IPS-18c (cell line): ENCODE measurements around the gene ABHD3.
"Not testable (repeated sequence)": the region's sequence is repeated elsewhere in the genome, so short reads cannot be mapped to it uniquely, and the experiment has no call there.

Source experiments
- H3K4me3 ChIP-seq: 2 replicates; pipeline ENCODE4 v1.7.0; 2013; ENCODE audit warnings: low read depth, mild to moderate bottlenecking, low read length, moderate library complexity; ENCODE audit not compliant: insufficient read depth
- H3K9me3 ChIP-seq: one replicate; pipeline ENCODE4 v1.6.1; 2013; ENCODE audit warnings: mild to moderate bottlenecking, low read length, moderate library complexity; ENCODE audit not compliant: control insufficient read depth, insufficient read depth

Gene ABHD3

GRCh38 chr18:21672521-21673267 lies 31.9 kb downstream of the ABHD3 start:
- H3K4me3 ChIP-seq = no peak overlapping the region
- no peaks in the 10 kb centered on the region for H3K9me3 ChIP-seq

DNA sequence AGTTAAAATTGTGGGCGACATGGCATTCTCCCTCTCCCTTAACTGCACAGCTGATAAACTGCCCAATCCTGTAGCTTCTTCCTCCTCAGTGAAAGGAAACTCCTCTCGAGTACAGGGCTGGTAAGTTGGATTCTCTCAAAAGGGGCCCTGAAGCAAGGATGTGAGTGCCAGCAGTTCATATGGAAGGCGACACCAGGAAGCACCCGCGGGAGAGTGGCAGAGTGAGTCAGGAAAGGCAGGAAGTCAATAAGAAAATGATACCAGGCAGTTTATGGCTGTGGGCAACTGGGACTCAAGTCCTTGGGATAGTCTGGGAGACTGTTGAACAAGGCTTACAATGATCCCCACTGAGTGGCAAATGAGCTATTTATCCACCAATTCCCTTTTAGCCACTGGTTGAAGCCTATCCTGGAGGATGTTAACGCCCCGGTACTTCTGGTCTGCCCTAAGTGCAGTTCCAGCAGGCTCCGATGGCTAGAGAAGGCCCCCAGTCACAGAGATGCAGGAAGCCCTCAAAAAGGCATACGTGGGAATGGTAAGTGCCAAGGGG lies 34.8 kb downstream of the ABHD3 start:
- no peaks in the 10 kb centered on the region for H3K9me3 ChIP-seq

GRCh38 chr18:21664069-21664468 lies 40.5 kb downstream of the ABHD3 start:
- no peaks in the 10 kb centered on the region for H3K9me3 ChIP-seq
- no peak overlapping the region for H3K4me3 ChIP-seq

More for the DNA sequence above, 34.8 kb downstream of the ABHD3 start:
- H3K4me3 ChIP-seq = no peak overlapping the region

DNA sequence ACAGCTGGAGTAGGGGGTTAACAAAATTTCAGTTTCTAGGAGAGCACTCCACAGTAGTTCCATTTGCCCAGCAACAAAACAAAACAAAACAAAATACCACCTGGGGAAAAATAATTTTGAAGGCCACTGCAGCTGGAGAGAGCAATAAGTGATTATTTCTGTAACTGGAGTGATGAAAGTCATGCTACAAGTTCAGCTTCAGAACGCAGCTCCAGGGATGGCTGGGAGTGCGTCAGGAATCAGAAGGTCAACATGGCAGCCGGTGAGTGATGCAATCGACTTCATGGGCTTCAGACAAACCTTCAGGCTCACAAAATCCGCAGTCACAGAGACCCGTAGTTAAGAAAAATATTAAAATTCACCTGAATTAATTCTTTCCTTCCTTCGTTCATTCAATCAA lies 41.0 kb downstream of the ABHD3 start:
- no peaks in the 10 kb centered on the region for H3K9me3 ChIP-seq
- no peak overlapping the region for H3K4me3 ChIP-seq

DNA sequence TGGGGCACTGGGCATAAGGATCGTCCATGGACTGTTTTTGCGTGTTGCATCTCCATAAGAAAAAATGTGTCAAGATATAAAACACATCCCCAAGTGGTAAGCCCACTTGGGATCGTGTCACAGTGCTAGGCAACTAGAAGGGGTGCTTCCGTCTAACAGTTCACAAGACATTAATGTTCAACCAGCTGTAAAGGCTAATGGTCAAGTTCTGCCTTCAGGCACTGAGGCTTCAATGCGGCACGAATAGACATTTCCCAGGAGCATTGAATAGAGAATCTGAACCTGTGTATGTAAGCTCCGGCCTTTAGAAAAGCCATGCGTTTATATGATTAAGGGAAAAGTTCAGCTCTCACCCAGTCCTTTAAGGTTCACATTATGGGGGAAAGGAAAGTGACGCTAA lies 42.0 kb downstream of the ABHD3 start:
- Histone ChIP-seq H3K4me3 (no peak overlapping the region), H3K9me3 (no peaks in the 10 kb centered on the region)

DNA sequence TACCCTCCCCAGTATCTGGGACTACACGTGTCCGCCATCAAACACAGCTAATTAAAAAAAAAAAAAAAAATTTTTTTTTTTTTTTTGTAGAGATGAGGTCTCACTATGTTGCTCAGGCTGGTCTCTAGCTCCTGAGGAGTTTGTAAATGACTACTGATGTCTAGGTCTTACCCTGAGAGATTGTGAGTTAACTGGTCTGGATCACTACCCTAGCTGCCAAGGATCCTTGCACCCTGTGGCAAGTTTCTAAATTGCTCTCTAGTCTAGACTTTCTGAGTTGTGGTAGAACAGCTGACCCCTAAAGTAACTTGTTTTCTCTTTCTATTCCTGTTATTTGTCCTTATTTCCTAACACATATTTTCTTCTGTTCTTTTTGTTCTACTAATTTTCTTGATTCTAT lies 44.5 kb downstream of the ABHD3 start:
- Histone ChIP-seq H3K4me3 (no peak overlapping the region), H3K9me3 (no peaks in the 10 kb centered on the region)

GRCh38 chr18:21656402-21656801 lies 48.2 kb downstream of the ABHD3 start:
- Histone ChIP-seq H3K4me3 (no peak overlapping the region), H3K9me3 (no peaks in the 10 kb centered on the region)

GRCh38 chr18:21653361-21653760 lies 51.2 kb downstream of the ABHD3 start:
- Histone ChIP-seq H3K9me3 (no peaks in the 10 kb centered on the region), H3K4me3 (no peak overlapping the region)

GRCh38 chr18:21652073-21652472 lies 52.5 kb downstream of the ABHD3 start:
- no peaks in the 10 kb centered on the region for H3K9me3 ChIP-seq
- H3K4me3 ChIP-seq = no peak overlapping the region

- no peaks in the 10 kb centered on the region for H3K9me3 ChIP-seq
- no peak overlapping the region for H3K4me3 ChIP-seq
Observed at GRCh38 chr18:21650311-21650710, 54.3 kb downstream of the ABHD3 start.

- not testable (repeated sequence) for H3K9me3 ChIP-seq, H3K4me3 ChIP-seq
Observed at GRCh38 chr18:21640375-21640774, 64.2 kb downstream of the ABHD3 start.

DNA sequence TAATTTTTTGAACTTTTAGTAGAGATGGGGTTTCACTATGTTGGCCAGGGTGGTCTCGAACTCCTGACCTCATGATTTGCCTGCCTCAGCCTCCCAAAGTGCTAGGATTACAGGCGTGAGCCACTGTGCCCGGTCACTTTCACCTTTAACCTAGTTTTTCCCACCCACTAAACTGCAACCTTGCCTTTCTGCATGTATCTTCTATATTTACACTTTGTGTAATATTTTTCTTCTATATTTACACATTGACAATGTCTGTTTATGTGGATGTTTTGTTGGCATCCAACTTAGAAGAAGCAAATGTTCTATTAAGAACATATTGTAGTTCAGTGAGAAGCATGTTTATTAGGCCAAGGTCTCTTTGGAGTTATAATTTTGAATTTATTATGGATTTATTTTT lies 65.8 kb downstream of the ABHD3 start:
- Histone ChIP-seq H3K9me3 (no peaks in the 10 kb centered on the region), H3K4me3 (no peak overlapping the region)

DNA sequence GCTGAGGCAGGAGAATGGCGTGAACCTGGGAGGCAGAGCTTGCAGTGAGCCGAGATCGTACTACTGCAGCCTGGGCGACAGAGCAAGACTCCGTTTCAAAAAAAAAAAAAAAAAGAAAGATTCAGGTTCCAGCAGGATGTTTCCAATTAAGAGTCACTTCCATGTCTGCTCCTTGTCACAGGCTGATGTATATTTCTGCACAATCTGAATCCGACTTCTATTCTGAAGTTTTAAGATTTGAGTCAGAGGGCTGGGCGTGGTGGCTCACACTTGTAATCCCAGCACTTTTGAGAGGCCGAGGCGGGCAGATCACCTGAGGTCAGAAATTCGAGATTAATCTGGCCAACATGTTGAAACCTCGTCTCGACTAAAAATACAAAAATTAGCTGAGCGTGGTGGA lies 67.8 kb downstream of the ABHD3 start:
- no peak overlapping the region for H3K4me3 ChIP-seq
- H3K9me3 ChIP-seq = no peaks in the 10 kb centered on the region

DNA sequence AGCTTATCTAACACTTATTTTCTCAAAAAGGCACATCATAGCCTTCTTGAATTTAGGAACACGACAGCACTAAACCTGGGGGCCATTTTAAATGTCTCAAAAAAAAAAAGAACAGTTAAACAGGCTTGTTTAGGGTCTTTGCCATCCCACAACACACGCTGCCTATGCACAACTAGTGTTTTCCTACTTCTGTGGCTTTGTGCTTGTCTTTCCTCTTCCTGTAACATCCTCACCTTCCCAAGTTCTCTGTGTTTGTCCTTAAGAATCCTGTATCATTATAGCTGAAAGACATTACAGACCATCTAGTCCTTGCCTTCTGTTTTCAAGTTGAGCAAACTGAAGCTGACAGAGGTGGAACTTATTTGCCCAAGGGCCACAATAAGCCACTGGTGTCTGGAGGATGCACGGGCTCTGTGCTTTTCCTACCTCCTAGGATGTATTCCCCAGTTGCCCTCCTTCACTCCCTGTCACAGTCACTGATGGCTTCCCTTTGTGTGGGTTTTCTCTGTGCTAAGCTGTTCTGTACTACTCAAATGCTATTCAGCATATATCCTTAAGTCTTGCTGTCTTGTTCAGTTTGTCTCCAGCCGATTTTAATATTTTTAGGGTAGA lies 69.9 kb downstream of the ABHD3 start:
- no peaks in the 10 kb centered on the region for H3K9me3 ChIP-seq
- H3K4me3 ChIP-seq = no peak overlapping the region

GRCh38 chr18:21632393-21632792 lies 72.2 kb downstream of the ABHD3 start:
- H3K9me3 ChIP-seq = no peaks in the 10 kb centered on the region
- no peak overlapping the region for H3K4me3 ChIP-seq

DNA sequence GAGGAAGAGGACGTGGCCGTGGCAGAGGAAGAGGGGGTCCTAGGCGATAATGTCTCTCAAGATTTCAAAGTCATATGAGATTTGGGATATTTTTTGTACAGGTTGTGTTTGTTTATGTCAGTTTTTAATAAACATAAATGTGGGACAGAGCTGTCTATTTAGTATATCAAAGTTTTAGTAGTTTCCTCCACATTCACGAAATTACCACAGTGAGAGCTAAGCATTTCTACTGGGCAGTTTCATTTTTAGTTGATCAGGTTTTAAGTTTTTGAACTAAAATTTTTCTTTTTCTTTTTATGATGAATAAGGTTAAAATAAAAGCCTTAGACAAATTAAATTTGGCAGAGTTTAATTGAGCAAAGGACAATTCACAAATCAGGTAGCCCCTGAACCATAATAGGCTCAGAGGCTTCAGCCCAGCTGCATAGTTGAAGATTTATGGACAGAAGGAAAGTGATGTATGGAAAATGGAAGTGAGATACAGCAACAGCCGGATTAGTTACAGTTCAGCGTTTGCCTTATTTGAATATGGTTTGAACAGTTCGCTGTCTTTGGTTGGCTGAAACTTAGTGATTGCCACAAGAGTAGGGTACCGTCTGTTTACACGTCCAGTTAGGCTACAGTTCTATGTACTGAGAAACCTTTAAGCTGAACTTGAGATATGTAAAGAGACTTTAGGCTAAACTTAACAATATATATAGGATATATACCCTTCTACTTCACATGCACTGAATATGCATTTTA lies 75.3 kb downstream of the ABHD3 start:
- H3K4me3 ChIP-seq = no peak overlapping the region
- no peaks in the 10 kb centered on the region for H3K9me3 ChIP-seq

GRCh38 chr18:21621640-21622039 lies 82.9 kb downstream of the ABHD3 start:
- not testable (repeated sequence) for H3K9me3 ChIP-seq, H3K4me3 ChIP-seq
